Choroid plexus epithelial cell (primary cell): Measurements from ENCODE around the gene PPFIA3.
"Not testable (repeated sequence)": the region's sequence is repeated elsewhere in the genome, so short reads cannot be mapped to it uniquely, and the experiment has no call there.

Experiments used
- DNase-seq: peaks from one replicate; pipeline ENCODE4 v3.0.0-alpha.2; 2010; ENCODE audit warnings: low read depth
- H3K4me3 ChIP-seq: 2 replicates; pipeline ENCODE4 v1.5.1; 2011; ENCODE audit warnings: low read depth, mild to moderate bottlenecking, control low read depth, low read length, moderate library complexity
- CTCF ChIP-seq: conservative IDR thresholded peaks from 2 replicates; pipeline ENCODE4 v1.5.1; 2011; ENCODE audit warnings: low read depth, mild to moderate bottlenecking, control low read depth, inconsistent platforms, low read length, moderate library complexity

The PPFIA3 gene

DNA sequence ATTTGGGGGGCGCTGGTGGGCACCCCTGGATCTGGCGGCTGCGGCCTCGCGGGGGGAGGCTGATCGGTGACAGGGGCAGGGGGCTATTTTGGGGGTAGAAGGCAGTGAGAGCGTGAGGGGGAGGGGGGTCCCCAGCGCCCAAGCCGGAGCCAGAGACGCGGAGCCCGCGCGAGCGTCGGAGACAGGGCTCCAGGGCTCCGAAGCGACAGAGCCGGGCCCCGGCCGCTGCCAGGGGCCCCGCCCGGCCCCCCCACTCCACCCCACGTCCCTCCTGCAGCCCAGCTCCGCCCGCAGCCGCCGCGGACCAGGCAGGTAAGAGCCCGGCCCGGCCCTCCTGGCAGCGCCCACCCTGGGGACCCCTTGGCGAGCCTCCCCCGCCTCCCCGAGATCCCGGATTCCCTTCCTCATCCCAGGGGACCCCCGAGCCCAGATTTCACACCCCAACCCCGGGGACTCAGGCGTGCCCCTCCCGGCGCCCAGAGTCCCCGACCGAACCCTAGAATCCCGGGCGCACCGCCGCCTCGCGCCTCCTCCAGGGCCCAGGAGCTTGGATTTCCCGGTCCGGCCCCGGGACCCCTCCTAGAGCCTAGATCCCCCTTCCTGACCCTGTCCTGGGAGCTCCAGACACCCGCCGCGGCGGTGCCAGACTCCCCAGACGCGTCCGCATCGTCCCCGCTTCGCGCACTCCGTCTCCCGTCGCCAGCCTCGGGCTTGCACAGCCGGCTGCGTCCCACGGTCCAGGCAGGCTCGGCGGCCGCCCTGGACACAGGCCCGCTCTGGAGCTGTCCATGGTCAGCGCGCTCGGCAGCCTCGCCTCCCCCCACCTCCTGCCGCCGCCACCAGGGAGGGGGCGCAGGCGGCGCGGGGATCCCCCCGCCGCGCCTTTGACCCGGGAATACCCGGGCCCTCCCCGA, at the start of gene PPFIA3:
Gene PPFIA3, plus strand, starts transcription at position 134 of the 914 bp plus-strand sequence. CDS start 8,330 bp downstream, outside the sequence.
- TF ChIP-seq CTCF: no peak
- H3K4me3 ChIP-seq: peak within 1 kb of the TSS; percentile 73
- peak; percentile 69 for DNase-seq

- TF ChIP-seq CTCF: no peak
- no peak overlapping the region for H3K4me3 ChIP-seq
- no peak for DNase-seq
These were observed 48.9 kb upstream of the PPFIA3 start for GRCh38 chr19:49070416-49070815.

DNA sequence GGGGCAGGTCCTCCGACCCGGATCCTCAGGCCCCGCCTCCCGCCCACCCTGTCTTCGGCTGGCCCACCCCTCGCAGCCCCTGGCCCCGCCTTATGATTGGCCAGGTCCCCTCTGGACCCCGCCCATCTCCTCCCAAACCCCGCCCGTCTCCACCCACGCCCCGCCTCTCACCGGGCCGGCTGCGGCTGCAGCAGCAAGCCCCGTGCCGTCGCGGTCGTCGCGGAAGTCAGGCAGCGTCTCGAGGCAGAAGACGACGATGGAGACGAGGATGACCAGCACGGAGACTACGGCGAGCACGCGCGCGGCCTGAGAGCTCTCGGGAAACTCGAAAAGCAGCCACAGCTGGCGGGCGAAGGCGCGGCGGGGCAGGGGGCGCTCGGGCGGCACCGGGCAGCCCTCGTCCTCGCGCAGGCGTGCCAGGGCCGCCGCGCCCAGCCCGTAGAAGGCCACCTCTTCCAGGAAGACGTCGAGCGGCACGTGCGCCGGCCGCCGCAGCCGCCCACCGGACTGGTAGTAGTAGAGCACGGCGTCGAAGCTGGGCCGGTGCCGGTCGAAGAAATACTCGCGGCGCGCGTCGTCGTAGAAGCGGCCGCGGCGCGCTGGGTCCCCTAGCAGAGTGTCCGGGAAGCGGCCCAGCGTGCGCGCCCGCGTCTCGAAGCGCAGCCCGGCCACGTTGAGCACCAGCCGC, 47.3 kb upstream of the PPFIA3 start:
- DNase-seq: no peak
- TF ChIP-seq CTCF: no peak
- H3K4me3 ChIP-seq: no peak overlapping the region

DNA sequence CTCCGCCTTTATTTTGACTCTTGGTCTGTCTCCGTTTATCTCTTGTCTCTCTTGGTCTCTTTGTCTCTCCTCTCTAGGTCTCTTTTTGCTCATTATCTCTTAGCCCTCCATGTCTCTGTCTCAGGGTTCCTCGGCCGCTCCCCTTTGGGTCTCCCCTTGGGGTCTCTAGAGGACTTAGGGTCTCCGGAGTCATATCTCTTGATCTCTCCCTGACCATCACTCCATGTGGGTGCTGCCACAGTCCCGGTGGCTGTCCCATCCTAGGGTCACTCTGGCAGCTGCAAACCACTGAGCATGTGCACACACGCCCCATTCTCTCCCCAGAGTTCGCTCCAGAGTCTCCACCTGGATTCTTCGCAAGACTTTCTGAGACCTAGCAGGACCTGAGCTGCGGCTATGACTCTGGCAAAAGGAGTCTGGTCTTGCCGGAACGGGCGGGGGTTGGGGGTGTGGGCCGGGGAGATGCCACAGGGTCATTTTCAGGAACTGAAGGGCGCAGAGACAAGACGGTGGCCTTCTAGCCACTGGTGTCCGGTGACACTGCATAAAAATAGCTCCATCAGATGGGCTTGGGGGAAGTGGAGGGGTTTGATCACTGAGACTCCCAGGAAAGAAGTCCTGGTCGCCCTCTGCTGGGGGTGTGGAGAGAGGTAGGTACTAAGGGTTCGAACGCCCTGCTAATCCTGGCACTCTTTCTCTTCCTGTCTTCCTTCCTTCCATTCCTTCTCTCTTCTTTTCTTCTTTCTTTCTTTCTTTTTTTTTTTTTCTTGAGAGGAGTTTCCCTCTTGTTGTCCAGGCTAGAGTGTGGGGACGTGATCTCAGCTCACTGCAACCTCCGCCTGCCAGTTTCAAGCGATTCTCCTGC, 45.6 kb upstream of the PPFIA3 start:
- no peak for DNase-seq
- H3K4me3 ChIP-seq: no peak overlapping the region
- peak; percentile 49 for TF ChIP-seq CTCF

DNA sequence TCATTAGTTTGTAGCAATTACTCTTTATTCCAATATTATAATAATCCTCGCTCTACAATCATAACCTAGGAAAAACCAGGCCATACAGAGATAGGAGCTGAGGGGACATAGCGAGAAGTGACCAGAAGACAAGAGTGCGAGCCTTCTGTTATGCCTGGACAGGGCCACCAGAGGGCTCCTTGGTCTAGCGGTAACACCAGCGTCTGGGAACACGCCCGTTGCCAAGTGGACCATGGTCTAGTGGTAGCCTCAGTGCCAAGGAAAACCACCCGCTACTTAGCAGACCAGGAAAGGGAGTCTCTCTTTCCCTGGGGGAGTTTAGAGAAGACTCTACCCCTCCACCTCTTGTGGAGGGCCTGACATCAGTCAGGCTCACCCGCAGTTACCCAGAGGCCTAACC, 44.5 kb upstream of the PPFIA3 start:
- not testable (repeated sequence) for H3K4me3 ChIP-seq
- TF ChIP-seq CTCF: peak; percentile 65
- peak; percentile 62 for DNase-seq

DNA sequence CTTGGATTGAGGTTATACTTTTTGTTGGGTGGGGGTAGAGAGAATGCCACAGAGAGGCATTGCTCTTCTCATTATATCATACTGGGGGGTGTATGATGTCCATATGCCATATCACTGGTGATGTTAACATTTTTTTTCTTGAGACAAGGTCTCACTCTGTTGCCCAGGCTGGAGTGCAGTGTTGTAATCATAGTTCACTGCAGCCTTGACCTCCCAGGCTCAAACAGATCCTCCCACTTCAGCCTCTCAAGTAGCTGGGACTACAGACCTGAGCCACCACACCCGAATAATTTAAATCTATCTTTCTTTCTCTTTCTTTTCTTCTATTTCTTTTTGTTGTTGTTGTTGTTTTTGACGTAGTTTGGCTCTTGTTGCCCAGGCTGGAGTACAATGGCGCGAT, 39.0 kb upstream of the PPFIA3 start:
- no peak overlapping the region for H3K4me3 ChIP-seq
- TF ChIP-seq CTCF: no peak
- DNase-seq: no peak
